B cell (primary cell): Measurements from ENCODE around the gene TLX2. TPM values are rescaled to one million over a fixed set of nuclear protein-coding genes. Genes with fewer than 3 reads are reported as not detected.
"Not testable (repeated sequence)": the region's sequence is repeated elsewhere in the genome, so short reads cannot be mapped to it uniquely, and the experiment has no call there.

Experiments used
- ATAC-seq: fragments of 200-7000 bp; cut with Tn5 transposase; one replicate; pipeline ENCODE4 v1.10.0; 2021; ENCODE audit warnings: low read depth, mild to moderate bottlenecking, moderate number of reproducible peaks, moderate library complexity
- CTCF ChIA-PET: fragments of 350-600 bp; sonication (Branson Sonifier 250); formaldehyde crosslinking; loops from one replicate; lab custom pipeline; 2021; ENCODE audit warnings: antibody characterized with exemption, inconsistent platforms; lab: Charles Lee
- POLR2A ChIA-PET: fragments of 350-600 bp; sonication (Branson Sonifier 250); formaldehyde crosslinking; loops from one replicate; lab custom pipeline; 2021; ENCODE audit warnings: antibody characterized with exemption; lab: Charles Lee
- DNase-seq: peaks from one replicate; pipeline ENCODE4 v3.0.0; 2013
- H2AFZ ChIP-seq: 2 replicates; pipeline ENCODE4 v1.6.1; 2012; ENCODE audit warnings: mild to moderate bottlenecking, low read depth, low read length; ENCODE audit not compliant: insufficient read depth, poor library complexity, severe bottlenecking
- H3K27ac ChIP-seq, 2 donors: 1 replicate in 1 of 2; 2 replicates in 1 of 2; pipeline ENCODE4 v1.5.1; 2012 to 2013; ENCODE audit warnings: low read length in 2 of 2, mild to moderate bottlenecking in 2 of 2, moderate library complexity in 1 of 2
- H3K27me3 ChIP-seq, 4 experiments: fragments of 200-600 bp in 1 of 4; sonication (generic) in 1 of 4; replicated peaks in 1 of 4; 1 replicate in 2 of 4; 2 replicates in 2 of 4; pipeline versions ENCODE4 v1.6.1 to v1.7.0; 2013 to 2016; ENCODE audit warnings: low read length in 3 of 4, mild to moderate bottlenecking in 2 of 4, mixed read lengths in 1 of 4, moderate library complexity in 1 of 4; ENCODE audit not compliant: insufficient read depth in 4 of 4, control insufficient read depth in 3 of 4; ENCODE audit errors: control extremely low read depth in 1 of 4
- H3K36me3 ChIP-seq, 2 experiments: replicated peaks in 1 of 2; 1 replicate in 1 of 2; 2 replicates in 1 of 2; pipeline versions ENCODE4 v1.6.1 to v1.7.1; 2013; ENCODE audit warnings: low read length in 1 of 2; ENCODE audit not compliant: insufficient read depth in 2 of 2, control insufficient read depth in 1 of 2; ENCODE audit errors: control extremely low read depth in 1 of 2, extremely low read depth in 1 of 2
- H3K4me1 ChIP-seq, 2 donors: fragments of 200-600 bp in 1 of 2; sonication (generic) in 1 of 2; 1 replicate in 1 of 2; 2 replicates in 1 of 2; pipeline versions ENCODE4 v1.5.1 to v1.6.1; 2013 to 2017; ENCODE audit warnings: low read length in 2 of 2; ENCODE audit not compliant: control insufficient read depth in 2 of 2, insufficient read depth in 2 of 2
- H3K4me2 ChIP-seq: replicated peaks from 2 replicates; pipeline ENCODE3; 2012; ENCODE audit warnings: mild to moderate bottlenecking, low read depth, low read length; ENCODE audit not compliant: poor library complexity, severe bottlenecking
- H3K4me3 ChIP-seq, 5 experiments: fragments of 200-600 bp in 1 of 5; sonication (generic) in 1 of 5; 1 replicate in 3 of 5; 2 replicates in 2 of 5; pipeline versions ENCODE4 v1.5.1 to v1.7.0; 2011 to 2016; ENCODE audit warnings: low read length in 4 of 5, mild to moderate bottlenecking in 4 of 5, low read depth in 2 of 5, control low read depth in 1 of 5, moderate library complexity in 1 of 5; ENCODE audit not compliant: insufficient read depth in 1 of 5; ENCODE audit errors: control extremely low read depth in 1 of 5, extremely low read depth in 1 of 5
- H3K79me2 ChIP-seq: fragments of 200-600 bp; sonication (generic); one replicate; pipeline ENCODE4 v1.6.0; 2016; ENCODE audit warnings: low read length; ENCODE audit not compliant: control insufficient read depth, insufficient read depth
- H3K9ac ChIP-seq: fragments of 200-600 bp; sonication (generic); 2 replicates; pipeline ENCODE4 v1.6.1; 2017; ENCODE audit warnings: mild to moderate bottlenecking, low read length, moderate library complexity
- H3K9me3 ChIP-seq, 3 donors: one replicate each; pipeline versions ENCODE4 v1.6.1 to v1.7.1; 2013; ENCODE audit warnings: low read length in 2 of 3; ENCODE audit not compliant: control insufficient read depth in 2 of 3, insufficient read depth in 1 of 3; ENCODE audit errors: control extremely low read depth in 1 of 3
- H4K20me1 ChIP-seq: 2 replicates; pipeline ENCODE4 v1.6.0; 2012; ENCODE audit warnings: mild to moderate bottlenecking, low read length; ENCODE audit not compliant: insufficient read depth, control insufficient read depth, poor library complexity, severe bottlenecking
- H3K27ac Mint-ChIP-seq: one replicate; pipeline ENCODE4 v1.8.0; 2021; ENCODE audit warnings: mixed read lengths
- H3K27me3 Mint-ChIP-seq: one replicate; pipeline ENCODE4 v1.8.0; 2021; ENCODE audit warnings: mixed read lengths
- H3K4me1 Mint-ChIP-seq: one replicate; pipeline ENCODE4 v1.8.0; 2021; ENCODE audit warnings: mixed read lengths
- H3K4me3 Mint-ChIP-seq: one replicate; pipeline ENCODE4 v1.8.0; 2021; ENCODE audit warnings: mixed read lengths
- H3K9me3 Mint-ChIP-seq: one replicate; pipeline ENCODE4 v1.8.0; 2022; ENCODE audit warnings: mixed read lengths; ENCODE audit not compliant: insufficient read depth
- EZH2 ChIP-seq: IDR thresholded peaks from 2 replicates; pipeline ENCODE4 v1.6.1; 2012; ENCODE audit warnings: borderline replicate concordance, low read depth, mild to moderate bottlenecking, moderate library complexity, low read length; ENCODE audit not compliant: insufficient read depth, poor library complexity, severe bottlenecking
- WGBS: methylation state at CpG from one replicate; pipeline ENCODE4 v1.1.5; 2013; ENCODE audit warnings: missing lambda C conversion rate; ENCODE audit not compliant: insufficient coverage; 5-methylcytosine and 5-hydroxymethylcytosine counted together
- intact Hi-C: fragments of 100-400 bp; cut with micrococcal nuclease; formaldehyde crosslinking; loops from one replicate; pipeline ENCODE4 v1.10.0; 2022
- polyA plus RNA-seq: library from polyadenylated mRNA; depleted of rRNA; stranded (reverse); fragments of >200 nt; gene quantifications from 2 replicates; pipeline ENCODE4 v1.2.3, GENCODE V29; 2012
- total RNA-seq, 2 donors: library from RNA; stranded (reverse); fragments of 120-200 nt in 1 of 2; gene quantifications; 1 replicate in 1 of 2; 2 replicates in 1 of 2; pipeline versions ENCODE4 v1.2.3 to v1.2.4, GENCODE V29; 2013 to 2022
- TF ChIP-seq, protein P1 (sequence below): fragments of 200-600 bp; IDR thresholded peaks from one replicate; pipeline ENCODE4 v1.8.0; 2022; ENCODE audit warnings: antibody characterized with exemption, mild to moderate bottlenecking

TLX2 gene
- total and polyA plus RNA-seq, 2 donors (not counting 1 experiment from before 2014, with no cell fraction given): 0.06 TPM; not detected in 1

DNA sequence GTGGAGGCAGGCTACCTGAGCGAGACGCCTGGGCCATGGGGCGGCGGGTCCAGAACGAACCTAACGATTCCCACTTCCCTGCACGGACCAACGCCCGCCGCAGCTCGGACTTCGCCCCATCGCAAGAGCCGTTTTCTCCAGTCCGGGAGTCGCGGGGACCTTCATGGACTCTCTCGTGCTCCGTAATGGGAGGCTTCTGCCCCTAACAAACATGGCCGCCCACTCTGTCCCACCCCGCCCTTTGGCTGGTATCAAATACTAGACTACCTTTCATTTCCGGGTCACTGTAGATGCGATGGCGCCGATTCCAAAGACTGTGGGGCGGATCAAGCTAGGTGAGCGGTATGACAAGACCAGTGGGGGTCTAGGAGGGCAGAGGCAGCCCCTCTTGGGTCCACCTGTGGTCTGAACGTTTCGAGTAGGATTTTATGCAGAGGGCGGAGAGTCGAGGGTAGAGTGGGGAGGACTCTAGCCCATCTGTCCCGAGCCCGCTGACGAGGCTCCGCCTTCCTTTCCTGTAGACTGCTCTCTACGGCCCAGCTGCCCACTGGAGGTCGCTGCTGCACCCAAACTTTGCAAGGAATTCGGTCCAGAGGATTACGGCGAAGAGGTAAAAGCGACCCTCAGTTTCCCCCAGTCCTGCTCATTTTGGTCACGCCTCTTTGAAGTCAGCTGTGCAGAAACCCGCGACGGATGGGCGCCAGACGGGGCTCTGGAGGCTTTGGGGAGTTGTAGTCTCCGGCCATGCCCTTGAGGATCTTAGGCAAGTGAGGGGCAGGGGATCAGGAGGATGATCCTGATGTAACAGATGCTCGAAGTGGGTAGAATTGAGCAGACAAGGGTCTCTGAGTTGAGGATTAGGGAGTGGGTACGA lies 31.2 kb upstream of the TLX2 start, which contains the start of the genes CCDC142 and TTC31:
Gene CCDC142 (minus strand): TSS at position 198 of the 874 bp plus-strand sequence. CDS start 161 bp downstream, at position 37.
Gene TTC31 (plus strand): TSS at position 281 of the 874 bp plus-strand sequence. CDS start 15 bp downstream, at position 296.
- Histone ChIP-seq H3K9ac (peak within 1 kb of the TSS; percentile 91), H3K27ac (peak within 1 kb of the TSS; percentile 71 to 84), H3K4me3 (peak within 1 kb of the TSS; percentile 74 to 96 (median 88)), H3K9me3 (no peaks in the 10 kb centered on the region), H3K27me3 (no peaks in the 10 kb centered on the region), H3K4me1 (peaks cover 21 to 29% of the 10 kb centered on the region in 2 donors), H3K36me3 (peaks cover 0 to 29% of the 10 kb centered on the region in 2 experiments), H3K4me2 (peak within 1 kb of the TSS; percentile 90), H4K20me1 (peaks cover 48% of the 10 kb centered on the region), H3K79me2 (peaks cover 71% of the 10 kb centered on the region), H2AFZ (peak within 1 kb of the TSS; percentile 100)
- DNase-seq: peak; percentile 97
- POLR2A ChIA-PET: interaction anchor here (0.8 to 3.8 kb wide), 11 partner anchors 10 to 171 kb away, joined by 3 to 56 read pairs (median 4); partner anchors contain the start of genes AUP1, DQX1, HTRA2 and INO80B
- CTCF ChIA-PET: interaction anchor here (0.7 to 7.1 kb wide), 30 partner anchors 9 to 1082 kb away, joined by 3 to 149 read pairs (median 4); partner anchors contain the start of genes AUP1, DQX1, HTRA2 and INO80B
- peak; percentile 90 for ATAC-seq
- peaks cover 34% of the 10 kb centered on the region for H3K4me1 Mint-ChIP-seq
- intact Hi-C loops: loop anchor here (1.0 to 2.0 kb wide), 8 partner anchors 11 to 91 kb away; partner anchors contain the start of genes AUP1, C2orf81, DOK1 and HTRA2
- WGBS: 1% methylated on average over 50 of the region's 50 CpGs
- H3K9me3 Mint-ChIP-seq: no peaks in the 10 kb centered on the region
- no peak for TF ChIP-seq EZH2
- TF ChIP-seq, protein P1, sequence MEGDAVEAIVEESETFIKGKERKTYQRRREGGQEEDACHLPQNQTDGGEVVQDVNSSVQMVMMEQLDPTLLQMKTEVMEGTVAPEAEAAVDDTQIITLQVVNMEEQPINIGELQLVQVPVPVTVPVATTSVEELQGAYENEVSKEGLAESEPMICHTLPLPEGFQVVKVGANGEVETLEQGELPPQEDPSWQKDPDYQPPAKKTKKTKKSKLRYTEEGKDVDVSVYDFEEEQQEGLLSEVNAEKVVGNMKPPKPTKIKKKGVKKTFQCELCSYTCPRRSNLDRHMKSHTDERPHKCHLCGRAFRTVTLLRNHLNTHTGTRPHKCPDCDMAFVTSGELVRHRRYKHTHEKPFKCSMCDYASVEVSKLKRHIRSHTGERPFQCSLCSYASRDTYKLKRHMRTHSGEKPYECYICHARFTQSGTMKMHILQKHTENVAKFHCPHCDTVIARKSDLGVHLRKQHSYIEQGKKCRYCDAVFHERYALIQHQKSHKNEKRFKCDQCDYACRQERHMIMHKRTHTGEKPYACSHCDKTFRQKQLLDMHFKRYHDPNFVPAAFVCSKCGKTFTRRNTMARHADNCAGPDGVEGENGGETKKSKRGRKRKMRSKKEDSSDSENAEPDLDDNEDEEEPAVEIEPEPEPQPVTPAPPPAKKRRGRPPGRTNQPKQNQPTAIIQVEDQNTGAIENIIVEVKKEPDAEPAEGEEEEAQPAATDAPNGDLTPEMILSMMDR: peak; percentile 90
- H3K27ac Mint-ChIP-seq: peak within 1 kb of the TSS; percentile 99
- H3K27me3 Mint-ChIP-seq: no peaks in the 10 kb centered on the region
- peak within 1 kb of the TSS; percentile 100 for H3K4me3 Mint-ChIP-seq

DNA sequence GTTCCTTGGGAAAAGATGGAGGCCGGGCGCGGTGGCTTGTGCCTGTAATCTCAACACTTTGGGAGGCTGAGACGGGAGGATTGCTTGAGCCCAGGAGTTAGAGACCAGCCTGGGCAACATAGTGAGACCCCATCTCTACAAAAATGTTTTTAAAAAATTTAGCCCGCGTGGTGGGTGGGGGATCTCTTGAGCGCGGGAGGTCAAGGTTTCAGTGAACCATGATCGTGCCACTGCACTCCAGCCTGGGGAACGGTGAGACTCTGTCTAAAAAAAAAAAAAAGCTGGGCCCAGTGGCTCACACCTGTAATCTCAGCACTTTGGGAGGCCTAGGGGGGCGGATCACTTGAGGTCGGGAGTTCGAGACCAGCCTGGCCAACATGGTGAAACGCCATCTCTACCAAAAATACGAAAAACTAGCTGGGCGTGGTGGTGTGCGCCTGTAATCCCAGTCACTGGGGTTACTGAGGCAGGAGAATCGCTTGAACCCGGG lies 30.5 kb upstream of the TLX2 start:
- 93% methylated on average over 14 of the region's 19 CpGs for WGBS
- not testable (repeated sequence) for DNase-seq, H3K9me3 Mint-ChIP-seq, ATAC-seq, H3K27me3 ChIP-seq, H3K27me3 Mint-ChIP-seq, H3K9me3 ChIP-seq
- POLR2A ChIA-PET: interaction anchor here (1.2 to 3.8 kb wide), 6 partner anchors 11 to 104 kb away, joined by 4 to 56 read pairs (median 16); partner anchors contain the start of genes AUP1, HTRA2, INO80B and MRPL53
- H3K36me3 ChIP-seq: peaks cover 0 to 35% of the 10 kb centered on the region in 2 experiments
- H3K79me2 ChIP-seq: peaks cover 71% of the 10 kb centered on the region
- Mint-ChIP-seq H3K27ac (peak overlapping the region; percentile 99), H3K4me1 (peaks cover 34% of the 10 kb centered on the region), H3K4me3 (peak overlapping the region; percentile 100)
- H3K4me3 ChIP-seq: peak overlapping the region; percentile 74 to 96 (median 88)
- intact Hi-C loops: loop anchor here (1.0 to 2.0 kb wide), 7 partner anchors 11 to 71 kb away; partner anchors contain the start of genes AUP1, C2orf81, DOK1 and HTRA2
- peak overlapping the region; percentile 100 for H2AFZ ChIP-seq
- H3K4me1 ChIP-seq: peaks cover 21 to 29% of the 10 kb centered on the region in 2 donors
- peaks cover 52% of the 10 kb centered on the region for H4K20me1 ChIP-seq
- peak overlapping the region; percentile 90 for H3K4me2 ChIP-seq
- H3K27ac ChIP-seq: peak overlapping the region in 1 of 2 donors; percentile 84
- CTCF ChIA-PET: interaction anchor here (0.7 to 7.1 kb wide), 22 partner anchors 10 to 1083 kb away, joined by 3 to 149 read pairs (median 4); partner anchors contain the start of genes AUP1, DQX1, HTRA2 and INO80B
- peak overlapping the region; percentile 91 for H3K9ac ChIP-seq
